GM12891 (cell line): Measurements from ENCODE around the gene BMF.

Experiments used
- POLR2A ChIP-seq: IDR thresholded peaks from 2 replicates; pipeline ENCODE4 v1.6.1; 2011; ENCODE audit warnings: low read depth, low read length, control low read depth
- POLR2AphosphoS5 ChIP-seq: IDR thresholded peaks from 2 replicates; pipeline ENCODE4 v1.6.1; 2011; ENCODE audit warnings: low read depth, low read length, control low read depth
- POU2F2 ChIP-seq: IDR thresholded peaks from 2 replicates; pipeline ENCODE4 v1.6.1; 2011; ENCODE audit warnings: low read depth, mild to moderate bottlenecking, control low read depth, low read length, moderate library complexity
- SPI1 ChIP-seq: IDR thresholded peaks from 2 replicates; pipeline ENCODE4 v1.6.1; 2011; ENCODE audit warnings: low read depth, low read length, control low read depth
- TAF1 ChIP-seq: IDR thresholded peaks from 2 replicates; pipeline ENCODE4 v1.6.1; 2011; ENCODE audit warnings: low read depth, low read length, control low read depth

DNA sequence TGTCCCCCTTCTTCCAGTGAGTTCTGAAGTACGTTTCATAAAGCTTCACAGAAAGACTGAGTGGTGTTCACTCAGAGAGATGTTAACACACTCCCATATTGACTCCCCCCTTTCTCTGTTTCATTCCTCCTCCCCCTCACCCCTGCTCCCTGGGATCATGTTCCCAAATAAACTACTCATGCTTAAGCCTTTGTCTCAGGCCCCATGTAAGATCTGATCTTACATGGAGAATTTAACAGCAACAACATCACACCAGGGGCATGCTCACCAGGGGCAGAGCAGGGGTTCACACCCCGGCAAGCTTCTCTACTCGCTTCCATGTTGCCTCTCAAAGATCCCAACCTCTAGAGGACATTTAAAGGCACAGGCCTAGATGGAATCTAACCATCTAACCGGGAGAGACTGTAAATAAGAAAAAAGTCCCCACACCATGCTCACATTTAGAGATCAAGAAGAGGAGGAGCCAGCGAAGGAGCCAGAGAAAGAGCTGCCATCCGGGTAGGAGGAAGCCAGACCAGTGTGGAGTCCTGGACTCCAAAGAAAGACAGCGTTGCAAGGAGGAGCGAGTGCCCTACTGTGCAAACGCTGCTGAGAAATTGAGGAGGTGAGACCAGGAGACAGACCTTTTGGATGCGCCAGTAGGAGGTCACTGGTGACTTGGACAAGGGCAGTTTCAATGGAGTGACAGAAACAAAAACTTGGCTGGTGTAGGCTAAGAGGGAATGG, 48.3 kb downstream of the BMF start:
- TF ChIP-seq POLR2A (no peak), POLR2AphosphoS5 (no peak), SPI1 (no peak), TAF1 (no peak), POU2F2 (no peak)
